H9 (cell line): ENCODE results near the gene ZSWIM6. TPM values are rescaled to one million over a fixed set of nuclear protein-coding genes. Genes with fewer than 3 reads are reported as not detected.

Source experiments
- DNase-seq: peaks from one replicate; pipeline ENCODE4 v3.0.0-alpha.2; 2017
- H2AFZ ChIP-seq: one replicate; pipeline ENCODE4 v1.6.1; 2013; ENCODE audit warnings: mild to moderate bottlenecking, low read length, control low read depth, moderate library complexity
- H2AK5ac ChIP-seq: 2 replicates; pipeline ENCODE4 v1.6.1; 2013; ENCODE audit warnings: low read length, control low read depth, mixed read lengths; ENCODE audit not compliant: insufficient read length
- H2BK120ac ChIP-seq: one replicate; pipeline ENCODE4 v1.6.1; 2013; ENCODE audit warnings: low read depth, mild to moderate bottlenecking, low read length, control low read depth, inconsistent platforms; ENCODE audit not compliant: poor library complexity, severe bottlenecking
- H2BK12ac ChIP-seq: 2 replicates; pipeline ENCODE4 v1.6.1; 2013; ENCODE audit warnings: low read length, control low read depth, mixed read lengths, low read depth; ENCODE audit not compliant: insufficient read length
- H2BK15ac ChIP-seq: 2 replicates; pipeline ENCODE4 v1.6.1; 2013; ENCODE audit warnings: low read depth, low read length, control low read depth
- H2BK20ac ChIP-seq: one replicate; pipeline ENCODE4 v1.6.1; 2013; ENCODE audit warnings: low read depth, mild to moderate bottlenecking, low read length, control low read depth, inconsistent platforms; ENCODE audit not compliant: poor library complexity, severe bottlenecking
- H2BK5ac ChIP-seq: 2 replicates; pipeline ENCODE4 v1.6.1; 2013; ENCODE audit warnings: low read length, control low read depth, mixed read lengths; ENCODE audit not compliant: insufficient read length
- H3K14ac ChIP-seq: 2 replicates; pipeline ENCODE4 v1.6.1; 2013; ENCODE audit warnings: low read length, control low read depth; ENCODE audit not compliant: insufficient read depth
- H3K18ac ChIP-seq: 2 replicates; pipeline ENCODE4 v1.6.1; 2013; ENCODE audit warnings: low read depth, mild to moderate bottlenecking, mixed read lengths, low read length, control low read depth; ENCODE audit not compliant: insufficient read length
- H3K23ac ChIP-seq: 2 replicates; pipeline ENCODE4 v1.6.1; 2013; ENCODE audit warnings: low read length, control low read depth, mixed read lengths, low read depth; ENCODE audit not compliant: insufficient read length
- H3K23me2 ChIP-seq: 2 replicates; pipeline ENCODE4 v1.6.1; 2013; ENCODE audit warnings: low read depth, mild to moderate bottlenecking, mixed read lengths, low read length, control low read depth; ENCODE audit not compliant: insufficient read length, poor library complexity, severe bottlenecking
- H3K27ac ChIP-seq: 2 replicates; pipeline ENCODE4 v1.5.1; 2013; ENCODE audit warnings: low read length, control low read depth, mixed read lengths, low read depth; ENCODE audit not compliant: insufficient read length
- H3K27me3 ChIP-seq: 2 replicates; pipeline ENCODE4 v1.6.1; 2013; ENCODE audit warnings: low read length, control low read depth, inconsistent platforms; ENCODE audit not compliant: insufficient read depth
- H3K4ac ChIP-seq: 2 replicates; pipeline ENCODE4 v1.6.1; 2013; ENCODE audit warnings: low read depth, mild to moderate bottlenecking, control low read depth, inconsistent platforms, low read length, moderate library complexity
- H3K4me1 ChIP-seq: 2 replicates; pipeline ENCODE4 v1.6.1; 2013; ENCODE audit warnings: low read length, control low read depth, inconsistent platforms; ENCODE audit not compliant: insufficient read depth
- H3K4me2 ChIP-seq: 2 replicates; pipeline ENCODE4 v1.6.1; 2013; ENCODE audit warnings: low read length, control low read depth, mixed read lengths; ENCODE audit not compliant: insufficient read length, insufficient read depth
- H3K56ac ChIP-seq: 2 replicates; pipeline ENCODE4 v1.6.1; 2013; ENCODE audit warnings: low read depth, mild to moderate bottlenecking, mixed read lengths, low read length, control low read depth; ENCODE audit not compliant: insufficient read length
- H3K79me1 ChIP-seq: 2 replicates; pipeline ENCODE4 v1.6.1; 2013; ENCODE audit warnings: low read depth, mild to moderate bottlenecking, moderate library complexity, low read length, control low read depth, inconsistent platforms; ENCODE audit not compliant: insufficient read depth, poor library complexity, severe bottlenecking
- H3K79me2 ChIP-seq: 2 replicates; pipeline ENCODE4 v1.6.1; 2013; ENCODE audit warnings: low read length, control low read depth, inconsistent platforms; ENCODE audit not compliant: insufficient read depth
- H3K9ac ChIP-seq: 2 replicates; pipeline ENCODE4 v1.6.1; 2013; ENCODE audit warnings: low read length, control low read depth, mixed read lengths; ENCODE audit not compliant: insufficient read length; ENCODE audit errors: extremely low read depth
- H3K9me3 ChIP-seq: one replicate; pipeline ENCODE4 v1.6.1; 2013; ENCODE audit warnings: low read depth, low read length, inconsistent platforms; ENCODE audit not compliant: control insufficient read depth
- H3T11ph ChIP-seq: one replicate; pipeline ENCODE4 v1.6.1; 2013; ENCODE audit warnings: mild to moderate bottlenecking, low read length, control low read depth, inconsistent platforms
- H4K20me1 ChIP-seq: one replicate; pipeline ENCODE4 v1.6.1; 2013; ENCODE audit not compliant: control insufficient read depth, insufficient read length, insufficient read depth
- H4K5ac ChIP-seq: 2 replicates; pipeline ENCODE4 v1.6.1; 2013; ENCODE audit warnings: low read depth, mild to moderate bottlenecking, mixed read lengths, low read length, control low read depth; ENCODE audit not compliant: insufficient read length
- H4K8ac ChIP-seq: replicated peaks from 2 replicates; pipeline ENCODE4 v1.6.1; 2013; ENCODE audit warnings: low read length, control low read depth, mixed read lengths, low read depth; ENCODE audit not compliant: insufficient read length
- H4K91ac ChIP-seq: 2 replicates; pipeline ENCODE4 v1.6.1; 2013; ENCODE audit warnings: low read depth, mild to moderate bottlenecking, moderate library complexity, mixed read lengths, low read length, control low read depth; ENCODE audit not compliant: insufficient read length
- H3K27ac Mint-ChIP-seq, 3 experiments: 2 replicates in 2 of 3; 3 replicates in 1 of 3; pipeline ENCODE4 v1.8.0; 2020 to 2021; ENCODE audit warnings: mixed read lengths in 3 of 3, mild to moderate bottlenecking in 1 of 3, moderate library complexity in 1 of 3
- H3K27me3 Mint-ChIP-seq: 2 replicates; pipeline ENCODE4 v1.8.0; 2021; ENCODE audit warnings: low read depth, mild to moderate bottlenecking, moderate library complexity, mixed read lengths
- H3K36me3 Mint-ChIP-seq, 3 experiments: 2 replicates in 2 of 3; 3 replicates in 1 of 3; pipeline ENCODE4 v1.8.0; 2020 to 2021; ENCODE audit warnings: low read depth in 3 of 3, mixed read lengths in 3 of 3; ENCODE audit not compliant: insufficient read depth in 1 of 3
- H3K4me1 Mint-ChIP-seq, 2 experiments: 2 replicates each; pipeline ENCODE4 v1.8.0; 2020; ENCODE audit warnings: mixed read lengths in 2 of 2
- H3K4me3 Mint-ChIP-seq, 2 experiments: 2 replicates in 1 of 2; 3 replicates in 1 of 2; pipeline ENCODE4 v1.8.0; 2020 to 2021; ENCODE audit warnings: mild to moderate bottlenecking in 2 of 2, mixed read lengths in 2 of 2, moderate library complexity in 1 of 2
- H3K9me3 Mint-ChIP-seq, 2 experiments: 2 replicates in 1 of 2; 3 replicates in 1 of 2; pipeline ENCODE4 v1.8.0; 2020; ENCODE audit warnings: mild to moderate bottlenecking in 2 of 2, mixed read lengths in 2 of 2, moderate library complexity in 1 of 2
- WGBS: extraction: QIAGEN DNeasy Blood & Tissue Kit; methylation state at CpG from one replicate; pipeline ENCODE4 v1.1.7; 2013; ENCODE audit warnings: missing lambda C conversion rate, low lambda C conversion rate, mixed read lengths; ENCODE audit not compliant: insufficient read length; ENCODE audit errors: extremely low coverage; 5-methylcytosine and 5-hydroxymethylcytosine counted together
- total RNA-seq: library from RNA; stranded (reverse); gene quantifications from 2 replicates; pipeline ENCODE4 v1.2.1, GENCODE V29; 2021
- TF ChIP-seq, protein P1 (sequence below): fragments of 200-600 bp; sonication (generic); conservative IDR thresholded peaks from 3 replicates; pipeline ENCODE4 v1.8.0; 2021; ENCODE audit warnings: antibody characterized with exemption, mild to moderate bottlenecking

The ZSWIM6 gene
- total RNA-seq, 1 experiment from 2014 or later = 11.5 TPM

DNA sequence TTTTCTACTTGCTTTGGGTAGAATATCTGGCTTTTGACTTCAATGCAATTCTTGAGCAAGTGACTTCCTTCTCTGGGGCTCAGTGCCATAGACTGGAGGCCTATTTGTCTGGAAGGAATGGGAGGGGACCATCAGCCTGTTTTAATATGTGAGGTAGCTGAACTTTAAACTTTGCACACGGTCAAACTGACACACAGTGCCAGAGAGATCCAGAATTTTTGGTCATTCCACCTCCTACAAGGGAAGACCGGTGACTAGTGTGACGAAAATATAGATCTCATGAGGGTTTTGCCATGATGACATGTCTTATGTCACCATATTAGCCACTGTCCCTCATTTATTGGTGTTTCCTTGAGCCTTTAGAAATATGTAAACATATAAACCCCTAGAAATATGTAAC lies 44.6 kb upstream of the ZSWIM6 start:
- Mint-ChIP-seq H3K36me3 (no peaks in the 10 kb centered on the region), H3K27ac (no peak overlapping the region), H3K4me1 (peaks cover 8 to 18% of the 10 kb centered on the region in 2 experiments), H3K27me3 (no peaks in the 10 kb centered on the region), H3K4me3 (no peak overlapping the region), H3K9me3 (no peaks in the 10 kb centered on the region; a peak in 1 of 5 replicates)
- Histone ChIP-seq H4K8ac (no peak overlapping the region), H3K18ac (no peak overlapping the region), H3K79me2 (no peaks in the 10 kb centered on the region), H3K4me1 (peaks cover 3% of the 10 kb centered on the region), H3K23ac (no peak overlapping the region), H2BK12ac (no peak overlapping the region), H2BK120ac (no peak overlapping the region), H3T11ph (no peak overlapping the region), H3K4me2 (no peak overlapping the region), H3K79me1 (no peaks in the 10 kb centered on the region), H3K56ac (no peak overlapping the region), H2BK20ac (no peak overlapping the region), H3K4ac (no peak overlapping the region), H2BK15ac (no peak overlapping the region), H3K14ac (no peak overlapping the region), H3K9ac (no peak overlapping the region), H2AFZ (no peak overlapping the region), H3K27ac (no peak overlapping the region), H3K9me3 (no peaks in the 10 kb centered on the region), H3K23me2 (no peaks in the 10 kb centered on the region), H2BK5ac (no peak overlapping the region), H4K5ac (no peak overlapping the region), H3K27me3 (no peaks in the 10 kb centered on the region), H4K20me1 (no peaks in the 10 kb centered on the region), H4K91ac (no peak overlapping the region), H2AK5ac (no peak overlapping the region)
- no peak for DNase-seq
- TF ChIP-seq, protein P1, sequence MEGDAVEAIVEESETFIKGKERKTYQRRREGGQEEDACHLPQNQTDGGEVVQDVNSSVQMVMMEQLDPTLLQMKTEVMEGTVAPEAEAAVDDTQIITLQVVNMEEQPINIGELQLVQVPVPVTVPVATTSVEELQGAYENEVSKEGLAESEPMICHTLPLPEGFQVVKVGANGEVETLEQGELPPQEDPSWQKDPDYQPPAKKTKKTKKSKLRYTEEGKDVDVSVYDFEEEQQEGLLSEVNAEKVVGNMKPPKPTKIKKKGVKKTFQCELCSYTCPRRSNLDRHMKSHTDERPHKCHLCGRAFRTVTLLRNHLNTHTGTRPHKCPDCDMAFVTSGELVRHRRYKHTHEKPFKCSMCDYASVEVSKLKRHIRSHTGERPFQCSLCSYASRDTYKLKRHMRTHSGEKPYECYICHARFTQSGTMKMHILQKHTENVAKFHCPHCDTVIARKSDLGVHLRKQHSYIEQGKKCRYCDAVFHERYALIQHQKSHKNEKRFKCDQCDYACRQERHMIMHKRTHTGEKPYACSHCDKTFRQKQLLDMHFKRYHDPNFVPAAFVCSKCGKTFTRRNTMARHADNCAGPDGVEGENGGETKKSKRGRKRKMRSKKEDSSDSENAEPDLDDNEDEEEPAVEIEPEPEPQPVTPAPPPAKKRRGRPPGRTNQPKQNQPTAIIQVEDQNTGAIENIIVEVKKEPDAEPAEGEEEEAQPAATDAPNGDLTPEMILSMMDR = no peak
- no CpG with 5 or more reads among the region's 3 CpGs for WGBS
